ENCODE results near the gene RBM46. TPM values are rescaled to one million over a fixed set of nuclear protein-coding genes. Genes with fewer than 3 reads are reported as not detected.

RBM46 gene
- total RNA-seq, 1 donor from 2014 or later = not detected

GRCh38 chr4:154760895-154761294 is 20.2 kb upstream of the RBM46 start:
- Mint-ChIP-seq H3K27ac (no peak overlapping the region), H3K9me3 (no peaks in the 10 kb centered on the region), H3K36me3 (ENCODE audit: low read depth) (no peaks in the 10 kb centered on the region), H3K27me3 (peaks cover 1% of the 10 kb centered on the region), H3K4me1 (no peaks in the 10 kb centered on the region), H3K4me3 (no peak overlapping the region)
- no peak for DNase-seq
- intact Hi-C loops (cut with micrococcal nuclease) = no loop called here

GRCh38 chr4:154778264-154778663 is 2.8 kb upstream of the RBM46 start:
- DNase-seq = no peak
- Mint-ChIP-seq H3K4me3 (no peak overlapping the region), H3K36me3 (ENCODE audit: low read depth) (no peaks in the 10 kb centered on the region), H3K9me3 (no peaks in the 10 kb centered on the region), H3K27ac (no peak overlapping the region), H3K4me1 (no peaks in the 10 kb centered on the region), H3K27me3 (peaks cover 3% of the 10 kb centered on the region)
- intact Hi-C loops (cut with micrococcal nuclease) = no loop called here

- Mint-ChIP-seq H3K27ac (no peak overlapping the region), H3K27me3 (peaks cover 3% of the 10 kb centered on the region), H3K4me3 (no peak overlapping the region), H3K4me1 (no peaks in the 10 kb centered on the region), H3K9me3 (no peaks in the 10 kb centered on the region), H3K36me3 (ENCODE audit: low read depth) (no peaks in the 10 kb centered on the region)
- no peak for DNase-seq
- intact Hi-C loops (cut with micrococcal nuclease) = no loop called here
These were observed 1.6 kb upstream of the RBM46 start for GRCh38 chr4:154779362-154779947.

- no peak overlapping the region for H3K27ac Mint-ChIP-seq
- no peak for DNase-seq
- peaks cover 5% of the 10 kb centered on the region for H3K27me3 Mint-ChIP-seq
- H3K4me1 Mint-ChIP-seq = no peaks in the 10 kb centered on the region
- no peak overlapping the region for H3K4me3 Mint-ChIP-seq
- no peaks in the 10 kb centered on the region for H3K9me3 Mint-ChIP-seq
- no peaks in the 10 kb centered on the region for H3K36me3 Mint-ChIP-seq (ENCODE audit: low read depth)
- intact Hi-C loops (cut with micrococcal nuclease) = no loop called here
These were observed 866 bp downstream of the RBM46 start for GRCh38 chr4:154781983-154782293.

- no peak overlapping the region for H3K27ac Mint-ChIP-seq
- peaks cover 2% of the 10 kb centered on the region for H3K27me3 Mint-ChIP-seq
- no peaks in the 10 kb centered on the region for H3K9me3 Mint-ChIP-seq
- H3K36me3 Mint-ChIP-seq (ENCODE audit: low read depth) = no peaks in the 10 kb centered on the region
- H3K4me1 Mint-ChIP-seq = no peaks in the 10 kb centered on the region
- intact Hi-C loops (cut with micrococcal nuclease) = loop anchor here (2.0 kb wide), 1 partner anchor 564 kb away; no protein-coding TSS in a partner anchor
- DNase-seq = no peak
- no peak overlapping the region for H3K4me3 Mint-ChIP-seq
These were observed 26.1 kb downstream of the RBM46 start for GRCh38 chr4:154807042-154807630.

- intact Hi-C loops (cut with micrococcal nuclease) = no loop called here
- no peak overlapping the region for H3K4me3 Mint-ChIP-seq
- H3K4me1 Mint-ChIP-seq = no peaks in the 10 kb centered on the region
- DNase-seq = no peak
- no peaks in the 10 kb centered on the region for H3K9me3 Mint-ChIP-seq
- no peak overlapping the region for H3K27ac Mint-ChIP-seq
- no peaks in the 10 kb centered on the region for H3K27me3 Mint-ChIP-seq
- no peaks in the 10 kb centered on the region for H3K36me3 Mint-ChIP-seq (ENCODE audit: low read depth)
These were observed 37.2 kb downstream of the RBM46 start for GRCh38 chr4:154818230-154818629.

GRCh38 chr4:154822775-154823174 is 41.7 kb downstream of the RBM46 start:
- Mint-ChIP-seq H3K9me3 (no peaks in the 10 kb centered on the region), H3K4me1 (no peaks in the 10 kb centered on the region), H3K27ac (no peak overlapping the region), H3K4me3 (no peak overlapping the region), H3K27me3 (no peaks in the 10 kb centered on the region), H3K36me3 (ENCODE audit: low read depth) (no peaks in the 10 kb centered on the region)
- no peak for DNase-seq
- intact Hi-C loops (cut with micrococcal nuclease) = no loop called here

- DNase-seq = no peak
- H3K9me3 Mint-ChIP-seq = no peaks in the 10 kb centered on the region
- no peaks in the 10 kb centered on the region for H3K27me3 Mint-ChIP-seq
- intact Hi-C loops (cut with micrococcal nuclease) = no loop called here
- no peaks in the 10 kb centered on the region for H3K36me3 Mint-ChIP-seq (ENCODE audit: low read depth)
- H3K4me3 Mint-ChIP-seq = no peak overlapping the region
- H3K27ac Mint-ChIP-seq = no peak overlapping the region
- H3K4me1 Mint-ChIP-seq = no peaks in the 10 kb centered on the region
These were observed 55.0 kb downstream of the RBM46 start for GRCh38 chr4:154836030-154836429.

- intact Hi-C loops (cut with micrococcal nuclease) = no loop called here
- no peak overlapping the region for H3K4me3 Mint-ChIP-seq
- no peaks in the 10 kb centered on the region for H3K27me3 Mint-ChIP-seq
These were observed 55.4 kb downstream of the RBM46 start for GRCh38 chr4:154836513-154836912.

GRCh38 chr4:154838155-154838554 is 57.1 kb downstream of the RBM46 start:
- Mint-ChIP-seq H3K9me3 (no peaks in the 10 kb centered on the region), H3K4me3 (no peak overlapping the region), H3K27me3 (no peaks in the 10 kb centered on the region), H3K27ac (no peak overlapping the region), H3K36me3 (ENCODE audit: low read depth) (no peaks in the 10 kb centered on the region), H3K4me1 (no peaks in the 10 kb centered on the region)
- intact Hi-C loops (cut with micrococcal nuclease) = no loop called here
- DNase-seq = no peak

More at GRCh38 chr4:154836513-154836912, 55.4 kb downstream of the RBM46 start:
- no peak for DNase-seq
- Mint-ChIP-seq H3K27ac (no peak overlapping the region), H3K36me3 (ENCODE audit: low read depth) (no peaks in the 10 kb centered on the region), H3K4me1 (no peaks in the 10 kb centered on the region), H3K9me3 (no peaks in the 10 kb centered on the region)

- no peak for DNase-seq
- Mint-ChIP-seq H3K27ac (no peak overlapping the region), H3K36me3 (ENCODE audit: low read depth) (no peaks in the 10 kb centered on the region), H3K27me3 (no peaks in the 10 kb centered on the region), H3K4me3 (no peak overlapping the region), H3K4me1 (no peaks in the 10 kb centered on the region), H3K9me3 (no peaks in the 10 kb centered on the region)
- intact Hi-C loops (cut with micrococcal nuclease) = no loop called here
These were observed 57.6 kb downstream of the RBM46 start for GRCh38 chr4:154838694-154839093.

GRCh38 chr4:154854362-154854761 is 73.3 kb downstream of the RBM46 start:
- H3K27me3 Mint-ChIP-seq = no peaks in the 10 kb centered on the region
- no peak for DNase-seq
- no peaks in the 10 kb centered on the region for H3K4me1 Mint-ChIP-seq
- H3K4me3 Mint-ChIP-seq = no peak overlapping the region
- no peak overlapping the region for H3K27ac Mint-ChIP-seq
- no peaks in the 10 kb centered on the region for H3K9me3 Mint-ChIP-seq
- no peaks in the 10 kb centered on the region for H3K36me3 Mint-ChIP-seq (ENCODE audit: low read depth)
- intact Hi-C loops (cut with micrococcal nuclease) = no loop called here

- DNase-seq = no peak
- H3K36me3 Mint-ChIP-seq (ENCODE audit: low read depth) = no peaks in the 10 kb centered on the region
- H3K4me3 Mint-ChIP-seq = no peak overlapping the region
- no peaks in the 10 kb centered on the region for H3K27me3 Mint-ChIP-seq
- no peak overlapping the region for H3K27ac Mint-ChIP-seq
- intact Hi-C loops (cut with micrococcal nuclease) = no loop called here
- H3K4me1 Mint-ChIP-seq = no peaks in the 10 kb centered on the region
- no peaks in the 10 kb centered on the region for H3K9me3 Mint-ChIP-seq
These were observed 77.1 kb downstream of the RBM46 start for GRCh38 chr4:154858166-154858565.

GRCh38 chr4:154868414-154869194 is 87.5 kb downstream of the RBM46 start:
- Mint-ChIP-seq H3K4me3 (no peak overlapping the region), H3K27me3 (no peaks in the 10 kb centered on the region), H3K27ac (no peak overlapping the region), H3K36me3 (ENCODE audit: low read depth) (no peaks in the 10 kb centered on the region), H3K9me3 (peaks cover 5% of the 10 kb centered on the region), H3K4me1 (no peaks in the 10 kb centered on the region)
- intact Hi-C loops (cut with micrococcal nuclease) = no loop called here
- DNase-seq = no peak
